HG02870 (cell line): ENCODE measurements around the gene NIPA2.

ENCODE experiments used
- ATAC-seq: cut with Tn5 transposase; IDR thresholded peaks from one replicate; pipeline ENCODE4 v1.9.1; 2021; ENCODE audit warnings: mild to moderate bottlenecking, moderate library complexity; ENCODE audit not compliant: unreplicated experiment

The NIPA2 gene

DNA sequence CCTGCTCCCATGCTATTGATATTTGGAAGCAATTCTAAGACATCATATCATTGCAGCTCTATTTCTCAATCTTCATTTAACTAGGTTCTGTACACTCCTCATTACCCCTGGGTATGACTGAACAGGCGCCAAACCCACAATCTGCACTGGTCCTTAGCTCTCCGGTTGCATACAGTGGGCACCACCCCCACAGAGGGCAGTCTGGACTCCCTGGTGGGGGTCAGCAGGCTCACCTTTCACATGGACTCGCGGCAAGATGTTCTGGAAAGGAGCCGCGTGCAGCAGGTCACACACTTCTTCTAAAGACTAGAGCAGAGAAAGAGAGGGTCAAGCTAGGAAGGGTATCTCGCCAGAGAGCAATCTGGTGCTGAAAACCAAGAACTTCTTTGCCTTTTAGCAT, 36.5 kb downstream of the NIPA2 start:
- ATAC-seq = no peak

DNA sequence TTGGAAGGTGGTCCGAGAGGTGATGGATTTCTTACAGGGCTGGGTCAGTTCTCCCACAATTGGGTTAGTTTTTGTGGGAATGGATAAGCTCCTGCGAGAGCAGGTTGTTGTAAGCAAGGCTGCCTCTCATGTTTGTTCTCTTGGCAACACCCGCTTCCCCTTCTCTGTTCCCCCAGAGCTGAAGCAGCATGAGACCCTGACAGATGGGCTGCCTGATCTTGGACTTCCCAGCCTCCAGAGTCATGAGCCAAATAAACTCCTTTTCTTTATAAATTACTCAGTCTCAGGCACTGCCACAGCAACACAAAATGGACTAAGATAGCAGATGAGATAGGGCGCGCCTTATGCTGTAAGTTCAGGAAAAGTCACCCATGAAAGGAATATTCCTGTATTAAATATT, 38.7 kb downstream of the NIPA2 start:
- ATAC-seq = no peak

DNA sequence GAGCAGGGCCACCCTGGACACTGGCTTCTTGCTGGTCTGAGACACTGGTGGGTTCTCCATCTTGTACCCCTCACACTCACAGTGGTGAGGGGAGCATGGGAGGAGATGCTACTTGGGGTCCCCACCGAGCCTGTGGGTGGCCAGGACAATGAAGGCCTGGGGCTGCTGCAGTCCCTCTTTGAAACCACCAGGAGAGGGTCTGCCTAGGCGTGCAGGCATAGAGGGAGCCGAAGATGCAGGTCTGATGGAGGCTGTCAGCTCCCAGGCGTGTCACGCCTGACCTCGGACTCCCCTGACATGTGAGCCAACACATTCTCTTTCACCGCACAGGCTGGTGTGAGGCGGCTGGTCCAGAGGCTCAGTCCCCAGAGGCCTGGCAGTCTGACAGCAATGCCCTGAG, 39.1 kb downstream of the NIPA2 start:
- no peak for ATAC-seq

DNA sequence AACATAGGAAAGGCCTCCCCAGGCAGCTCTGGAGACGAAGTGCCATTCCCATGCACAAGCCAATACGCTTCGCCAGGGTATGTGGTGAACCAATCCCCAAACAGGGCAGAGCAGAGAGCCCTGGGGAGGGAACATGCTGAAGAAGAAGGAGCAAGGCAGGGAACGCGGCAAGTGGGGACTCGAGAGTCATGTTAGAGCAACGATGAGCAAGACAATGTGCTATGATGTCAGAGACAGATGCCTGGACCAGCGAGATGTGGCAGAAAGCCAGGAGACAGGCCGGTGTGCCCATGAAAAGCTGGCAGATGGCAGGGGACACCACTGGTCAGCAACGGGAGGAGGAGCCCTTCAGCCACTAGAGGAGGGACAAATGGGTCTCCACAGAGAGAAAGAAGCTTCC, 39.6 kb downstream of the NIPA2 start:
- ATAC-seq = no peak

DNA sequence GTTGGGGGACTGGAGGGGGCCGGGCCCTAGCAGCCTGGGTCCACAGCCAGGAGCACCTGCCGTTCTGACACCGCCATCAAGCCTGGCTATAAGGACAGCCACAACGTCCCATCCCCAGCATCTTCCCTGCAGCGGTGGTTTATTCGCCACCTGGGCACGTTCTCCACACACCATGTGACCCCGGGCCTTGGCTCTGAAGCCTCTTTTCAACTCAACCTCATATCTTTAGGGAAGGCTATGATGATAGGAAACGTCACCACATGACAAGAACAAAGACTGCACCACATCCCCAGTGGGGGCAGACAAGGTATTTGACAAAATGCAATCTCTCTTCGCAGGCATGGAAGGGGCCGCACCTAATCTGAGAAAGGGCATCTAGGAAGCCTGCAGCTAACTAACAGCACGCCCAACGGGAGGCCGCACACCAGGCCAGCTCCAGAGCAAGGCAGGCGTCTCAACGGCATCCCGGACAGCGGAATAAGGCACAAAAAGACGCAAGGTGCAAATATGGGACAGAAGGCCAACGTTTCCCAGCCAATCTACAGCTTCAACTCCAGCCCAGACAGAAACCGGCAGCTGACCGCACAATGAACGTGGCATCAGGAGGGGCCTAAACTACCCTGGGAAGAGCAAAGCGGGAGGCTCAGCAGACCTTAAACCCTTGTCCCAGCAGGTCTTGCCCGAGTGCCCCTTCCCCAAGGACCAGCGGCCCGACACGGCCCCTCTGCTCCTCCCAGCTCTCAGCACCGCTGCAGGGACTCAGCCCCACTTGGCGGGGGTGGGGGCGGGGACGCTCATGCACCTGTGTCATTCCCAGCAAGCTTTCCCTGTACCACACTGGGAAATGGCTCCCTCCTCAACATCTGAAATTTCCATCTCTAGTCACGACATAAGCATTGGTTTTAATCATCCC, 41.9 kb downstream of the NIPA2 start:
- no peak for ATAC-seq

- no peak for ATAC-seq
These were observed 42.7 kb downstream of the NIPA2 start for GRCh38 chr15:22880981-22881738.

GRCh38 chr15:22881739-22882440, 43.4 kb downstream of the NIPA2 start:
- ATAC-seq = no peak

DNA sequence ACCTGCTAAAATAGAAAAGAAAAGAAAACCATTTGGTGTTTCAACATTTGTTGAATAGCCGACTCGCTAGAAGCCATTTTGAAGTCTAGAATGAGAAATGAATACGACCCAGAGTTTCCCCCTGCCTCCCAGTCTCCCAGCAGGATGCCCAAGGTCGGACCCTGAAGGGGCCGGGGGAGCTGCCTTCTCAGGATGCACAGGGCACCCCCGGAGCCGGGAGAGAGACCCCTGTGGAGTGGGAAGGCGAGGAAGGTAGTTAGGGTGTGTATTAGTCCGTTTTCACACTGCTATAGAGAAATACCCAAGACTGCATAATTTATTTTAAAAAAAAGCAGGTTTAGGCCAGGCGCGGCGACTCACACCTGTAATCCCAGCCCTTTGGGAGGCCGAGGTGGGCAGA, 44.7 kb downstream of the NIPA2 start:
- no peak for ATAC-seq

DNA sequence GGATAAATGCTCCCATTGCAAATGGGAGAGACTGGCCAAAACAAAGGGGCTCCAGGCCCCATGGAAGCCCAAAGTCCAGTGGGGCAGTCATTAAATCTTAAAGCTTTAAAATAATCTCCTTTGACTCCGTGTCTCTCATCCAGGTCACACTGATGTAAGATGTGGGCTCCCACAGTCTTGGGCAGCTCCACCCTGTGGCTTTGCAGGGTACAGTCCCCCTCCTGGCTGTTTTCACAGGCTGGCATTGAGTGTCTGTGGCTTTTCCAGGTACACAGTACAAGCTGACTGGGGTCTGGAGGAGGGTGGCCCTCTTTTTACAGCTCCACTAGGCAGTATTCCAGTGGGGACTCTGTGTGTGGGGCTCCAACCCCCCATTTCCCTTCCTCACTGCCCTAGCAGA, 45.9 kb downstream of the NIPA2 start:
- ATAC-seq = no peak

- no peak for ATAC-seq
These were observed 46.7 kb downstream of the NIPA2 start for GRCh38 chr15:22885120-22885519.

DNA sequence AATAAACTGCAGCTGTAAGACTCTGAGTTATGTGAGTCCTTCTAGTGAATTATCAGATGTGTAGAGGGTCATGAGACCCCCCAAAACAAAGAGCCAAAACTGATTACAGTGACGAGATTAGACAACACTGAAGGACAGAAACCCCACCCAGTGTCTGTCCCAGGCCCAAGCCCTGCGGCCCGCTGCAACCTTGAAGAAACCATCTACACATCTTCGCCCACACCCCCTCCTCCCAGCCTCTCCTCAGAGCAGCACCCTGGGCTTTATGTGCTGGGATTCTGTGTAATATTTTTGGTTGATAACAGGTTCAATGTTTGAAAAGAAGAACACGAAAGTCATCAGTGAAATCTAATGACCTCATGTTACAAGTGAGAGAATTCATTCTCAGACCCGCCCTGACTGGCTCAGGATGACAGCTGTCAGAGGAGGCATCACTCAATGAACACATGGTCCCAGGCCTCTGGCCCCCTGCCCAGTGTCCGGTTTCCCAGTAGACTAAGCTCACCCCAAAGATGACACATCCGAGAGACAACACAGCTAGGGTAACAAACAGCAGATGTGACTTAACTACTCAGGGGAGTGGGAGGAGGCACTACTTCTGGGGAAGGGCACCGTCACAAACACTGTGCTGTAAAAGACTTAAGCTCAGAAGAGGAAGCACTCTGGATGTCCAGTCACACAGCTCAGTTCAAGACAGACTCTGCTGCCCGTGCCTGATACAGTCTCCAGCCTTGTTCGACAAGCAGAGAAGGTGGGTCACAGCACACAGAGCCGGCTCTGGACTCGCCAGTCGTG, 48.9 kb downstream of the NIPA2 start:
- ATAC-seq = no peak

DNA sequence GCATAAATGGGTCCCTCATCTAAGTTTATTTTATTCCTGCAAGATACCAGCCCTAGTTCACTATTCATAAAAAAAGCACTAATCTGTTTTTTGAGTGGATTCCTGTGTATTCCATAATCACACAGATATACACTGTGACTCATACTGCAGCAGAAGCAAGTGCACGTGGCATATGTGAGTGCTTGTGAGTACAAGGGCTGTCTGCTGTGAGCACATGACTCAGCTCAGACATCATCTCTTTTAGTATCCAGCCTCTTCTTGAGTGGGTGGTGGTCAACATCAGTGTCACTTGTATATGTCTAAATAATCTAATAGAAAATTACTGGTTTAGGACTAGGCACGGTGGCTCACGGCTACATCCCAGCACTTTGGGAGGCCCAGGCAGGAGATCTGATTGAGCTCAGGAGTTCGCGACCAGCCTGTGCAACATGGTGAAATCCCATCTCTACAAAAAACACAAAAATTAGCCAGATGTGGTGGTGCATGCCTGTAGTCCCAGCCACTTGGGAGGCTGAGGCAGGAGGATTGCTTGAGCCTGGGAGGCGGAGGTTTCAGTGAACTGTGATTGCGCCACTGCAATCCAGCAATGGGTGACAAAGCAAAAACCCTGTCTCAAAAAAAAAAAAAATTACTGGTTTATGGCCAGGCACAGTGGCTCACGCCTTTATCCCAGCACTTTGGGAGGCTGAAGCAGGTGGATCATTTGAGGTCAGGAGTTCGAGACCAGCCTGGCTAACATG, 49.8 kb downstream of the NIPA2 start:
- ATAC-seq = no peak

DNA sequence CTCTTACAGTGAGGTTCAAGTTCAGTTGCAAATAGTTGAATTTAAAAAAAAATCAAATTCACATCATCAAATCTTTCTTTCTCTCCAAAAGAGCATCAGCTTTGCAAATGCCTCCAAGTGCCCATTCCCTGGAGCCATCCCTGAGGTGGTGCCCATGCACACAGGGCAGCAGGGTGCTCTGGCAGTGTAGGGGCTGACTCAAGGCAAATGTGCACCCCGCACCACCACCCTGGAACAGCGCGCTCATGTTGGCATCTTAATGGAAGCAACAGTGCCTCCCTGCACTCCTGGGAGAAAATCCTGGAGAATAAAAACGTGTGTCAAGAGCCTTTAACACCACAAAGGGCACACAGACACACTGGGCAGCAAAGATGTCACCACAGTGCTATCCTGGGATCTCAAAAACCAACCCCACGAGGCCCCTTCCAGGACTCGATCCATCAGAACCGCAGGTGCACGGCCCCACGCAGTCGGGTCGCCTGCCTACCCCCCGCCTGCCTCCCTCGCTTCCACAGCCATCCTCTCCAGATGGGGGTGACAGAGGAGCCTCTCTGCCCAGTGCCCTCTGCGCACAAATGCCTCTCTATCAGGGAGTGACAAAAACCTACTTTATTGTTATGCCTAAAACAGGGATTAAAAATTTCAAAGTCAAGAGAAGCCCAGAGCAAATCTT, 50.8 kb downstream of the NIPA2 start:
- no peak for ATAC-seq

GRCh38 chr15:22890296-22890695, 51.8 kb downstream of the NIPA2 start:
- no peak for ATAC-seq

GRCh38 chr15:22891426-22892210, 53.2 kb downstream of the NIPA2 start:
- no peak for ATAC-seq

DNA sequence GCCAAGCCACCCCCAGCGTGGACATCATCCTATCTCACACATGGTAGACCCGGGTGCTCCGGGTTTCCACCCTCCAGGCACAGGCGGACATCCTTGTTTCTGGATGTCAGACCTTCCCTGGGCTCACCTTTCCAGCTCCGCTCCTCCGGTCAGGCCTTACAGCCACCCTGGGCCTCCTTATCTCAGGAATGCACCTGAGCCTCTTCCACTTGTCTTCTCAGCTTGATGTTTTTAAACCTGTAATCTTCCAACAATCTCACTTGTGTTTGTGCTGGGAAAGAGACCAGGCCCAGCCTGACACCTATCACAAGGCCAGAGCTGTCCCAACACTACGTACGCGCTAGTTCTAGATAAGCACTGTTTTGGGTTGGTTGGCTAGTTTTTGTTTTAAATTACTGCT, 53.9 kb downstream of the NIPA2 start:
- ATAC-seq = no peak

- ATAC-seq = no peak
These were observed 54.6 kb downstream of the NIPA2 start for GRCh38 chr15:22893081-22893480.

GRCh38 chr15:22893881-22894280, 55.4 kb downstream of the NIPA2 start:
- no peak for ATAC-seq
